Panc1 (cell line): ENCODE data around the gene GPX7. TPM values are rescaled to one million over a fixed set of nuclear protein-coding genes. Genes with fewer than 3 reads are reported as not detected.

Source experiments
- ATAC-seq: fragments of 200-7000 bp; cut with Tn5 transposase; 2 replicates; pipeline ENCODE4 v1.9.1; 2020; ENCODE audit warnings: mild to moderate bottlenecking, moderate library complexity
- BruUV-seq: library from RNA; stranded (reverse); fragments of 400-500 nt; replicated peaks from 2 replicates; lab custom pipeline; 2021; lab: Mats Ljungman, UMichigan
- CTCF ChIA-PET: fragments of 300-600 bp; sonication (Branson Sonifier 250); formaldehyde crosslinking; loops from one replicate; lab custom pipeline; 2022; ENCODE audit warnings: antibody characterized with exemption; lab: Charles Lee
- POLR2A ChIA-PET: fragments of 300-600 bp; sonication (Branson Sonifier 250); formaldehyde crosslinking; loops from one replicate; lab custom pipeline; 2022; ENCODE audit warnings: antibody characterized with exemption; lab: Charles Lee
- DNase-seq: peaks from one replicate; pipeline ENCODE4 v3.0.0-alpha.2; 2010; ENCODE audit warnings: low read depth, low spot score
- H3K27ac ChIP-seq: 2 replicates; pipeline ENCODE4 v1.5.1; 2011; ENCODE audit warnings: mild to moderate bottlenecking, low read length, inconsistent platforms
- H3K27me3 ChIP-seq: fragments of 200-500 bp; sonication (Bioruptor generic); 2 replicates; pipeline ENCODE4 v1.6.0; 2014; ENCODE audit warnings: low read length, inconsistent platforms; ENCODE audit not compliant: control insufficient read depth, insufficient read depth
- H3K36me3 ChIP-seq: fragments of 200-500 bp; sonication (Bioruptor generic); 2 replicates; pipeline ENCODE4 v1.5.1; 2014; ENCODE audit warnings: inconsistent platforms, mild to moderate bottlenecking, low read length, moderate library complexity; ENCODE audit not compliant: control insufficient read depth, insufficient read depth
- H3K4me1 ChIP-seq: 2 replicates; pipeline ENCODE4 v1.5.1; 2011; ENCODE audit warnings: inconsistent platforms, mild to moderate bottlenecking, low read length, moderate library complexity; ENCODE audit not compliant: control insufficient read depth, insufficient read depth
- H3K4me3 ChIP-seq, 2 experiments: 2 replicates each; pipeline ENCODE4 v1.5.1; 2011 to 2012; ENCODE audit warnings: low read depth in 2 of 2, low read length in 2 of 2, mild to moderate bottlenecking in 2 of 2, inconsistent platforms in 1 of 2, moderate library complexity in 1 of 2
- H3K9me3 ChIP-seq: fragments of 200-500 bp; sonication (Bioruptor generic); 2 replicates; pipeline ENCODE4 v1.5.1; 2014; ENCODE audit warnings: low read depth, mild to moderate bottlenecking, inconsistent platforms, low read length, moderate library complexity; ENCODE audit not compliant: control insufficient read depth, insufficient read depth
- POLR2AphosphoS5 ChIP-seq: IDR thresholded peaks from 2 replicates; pipeline ENCODE4 v1.6.1; 2012; ENCODE audit warnings: mild to moderate bottlenecking, low read depth, low read length, moderate library complexity
- SIN3A ChIP-seq: IDR thresholded peaks from 2 replicates; pipeline ENCODE4 v1.6.1; 2012; ENCODE audit warnings: low read depth, mild to moderate bottlenecking, low read length, moderate library complexity, borderline replicate concordance; ENCODE audit not compliant: insufficient read depth
- TCF7L2 ChIP-seq: IDR thresholded peaks from 2 replicates; pipeline ENCODE4 v1.6.1; 2011; ENCODE audit warnings: mild to moderate bottlenecking, low read depth, low read length, inconsistent platforms
- in situ Hi-C: cut with HindIII; loops from 2 replicates; pipeline ENCODE4 v1.10.0; 2016; ENCODE audit warnings: low sequenced_read_pairs, low pct_unique_long_range_greater_than_20kb
- intact Hi-C: fragments of 100-400 bp; cut with micrococcal nuclease; formaldehyde crosslinking; loops from one replicate; pipeline ENCODE4 v1.10.0; 2022; ENCODE audit not compliant: unreplicated experiment
- total RNA-seq: library from RNA; stranded (reverse); gene quantifications from one replicate; pipeline ENCODE4 v1.2.1, GENCODE V29; 2021; ENCODE audit not compliant: unreplicated experiment
- TF ChIP-seq, protein P1 (sequence below): fragments of 450-650 bp; IDR thresholded peaks from 2 replicates; pipeline ENCODE4 v1.5.1; 2017; ENCODE audit warnings: mild to moderate bottlenecking
- TF ChIP-seq, protein P2 (sequence below), 2 experiments: IDR thresholded peaks; 2 replicates each; pipeline ENCODE4 v1.6.1; 2011 to 2012; ENCODE audit warnings: low read depth in 2 of 2, control low read depth in 1 of 2, low read length in 1 of 2, mild to moderate bottlenecking in 1 of 2, moderate library complexity in 1 of 2; ENCODE audit not compliant: insufficient read depth in 1 of 2

Gene GPX7
- total RNA-seq, 1 experiment from 2014 or later: 11.2 TPM

DNA sequence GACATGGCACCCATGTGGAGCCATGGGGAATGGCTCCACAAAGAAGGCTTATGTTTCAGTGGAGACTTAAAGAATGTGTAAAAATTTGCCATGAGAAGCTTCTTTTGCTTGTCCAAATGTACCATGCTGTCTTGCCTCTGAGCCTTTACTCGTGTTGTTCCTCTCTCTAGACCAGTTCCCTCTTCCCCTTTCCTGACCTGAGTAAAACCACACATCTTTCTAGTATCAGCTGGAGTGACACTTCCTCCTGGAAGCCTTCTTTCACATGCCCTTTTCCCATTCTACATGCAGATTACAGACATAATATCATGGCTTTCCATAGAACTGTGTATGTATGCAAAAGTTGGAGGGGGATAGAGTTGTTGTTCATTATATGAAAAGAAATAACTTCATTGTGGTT, 13.6 kb upstream of the GPX7 start:
- intact Hi-C loops (no loop called here), in situ Hi-C loops (no loop called here)
- no TSS peak for BruUV-seq
- DNase-seq: no peak
- H3K4me1 ChIP-seq: no peaks in the 10 kb centered on the region
- no peak for ATAC-seq
- H3K27ac ChIP-seq: no peak overlapping the region
- H3K27me3 ChIP-seq: no peaks in the 10 kb centered on the region; the same call in 1 of the 2 replicates
- TF ChIP-seq, protein P1, sequence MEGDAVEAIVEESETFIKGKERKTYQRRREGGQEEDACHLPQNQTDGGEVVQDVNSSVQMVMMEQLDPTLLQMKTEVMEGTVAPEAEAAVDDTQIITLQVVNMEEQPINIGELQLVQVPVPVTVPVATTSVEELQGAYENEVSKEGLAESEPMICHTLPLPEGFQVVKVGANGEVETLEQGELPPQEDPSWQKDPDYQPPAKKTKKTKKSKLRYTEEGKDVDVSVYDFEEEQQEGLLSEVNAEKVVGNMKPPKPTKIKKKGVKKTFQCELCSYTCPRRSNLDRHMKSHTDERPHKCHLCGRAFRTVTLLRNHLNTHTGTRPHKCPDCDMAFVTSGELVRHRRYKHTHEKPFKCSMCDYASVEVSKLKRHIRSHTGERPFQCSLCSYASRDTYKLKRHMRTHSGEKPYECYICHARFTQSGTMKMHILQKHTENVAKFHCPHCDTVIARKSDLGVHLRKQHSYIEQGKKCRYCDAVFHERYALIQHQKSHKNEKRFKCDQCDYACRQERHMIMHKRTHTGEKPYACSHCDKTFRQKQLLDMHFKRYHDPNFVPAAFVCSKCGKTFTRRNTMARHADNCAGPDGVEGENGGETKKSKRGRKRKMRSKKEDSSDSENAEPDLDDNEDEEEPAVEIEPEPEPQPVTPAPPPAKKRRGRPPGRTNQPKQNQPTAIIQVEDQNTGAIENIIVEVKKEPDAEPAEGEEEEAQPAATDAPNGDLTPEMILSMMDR: no peak
- TF ChIP-seq, protein P2, sequence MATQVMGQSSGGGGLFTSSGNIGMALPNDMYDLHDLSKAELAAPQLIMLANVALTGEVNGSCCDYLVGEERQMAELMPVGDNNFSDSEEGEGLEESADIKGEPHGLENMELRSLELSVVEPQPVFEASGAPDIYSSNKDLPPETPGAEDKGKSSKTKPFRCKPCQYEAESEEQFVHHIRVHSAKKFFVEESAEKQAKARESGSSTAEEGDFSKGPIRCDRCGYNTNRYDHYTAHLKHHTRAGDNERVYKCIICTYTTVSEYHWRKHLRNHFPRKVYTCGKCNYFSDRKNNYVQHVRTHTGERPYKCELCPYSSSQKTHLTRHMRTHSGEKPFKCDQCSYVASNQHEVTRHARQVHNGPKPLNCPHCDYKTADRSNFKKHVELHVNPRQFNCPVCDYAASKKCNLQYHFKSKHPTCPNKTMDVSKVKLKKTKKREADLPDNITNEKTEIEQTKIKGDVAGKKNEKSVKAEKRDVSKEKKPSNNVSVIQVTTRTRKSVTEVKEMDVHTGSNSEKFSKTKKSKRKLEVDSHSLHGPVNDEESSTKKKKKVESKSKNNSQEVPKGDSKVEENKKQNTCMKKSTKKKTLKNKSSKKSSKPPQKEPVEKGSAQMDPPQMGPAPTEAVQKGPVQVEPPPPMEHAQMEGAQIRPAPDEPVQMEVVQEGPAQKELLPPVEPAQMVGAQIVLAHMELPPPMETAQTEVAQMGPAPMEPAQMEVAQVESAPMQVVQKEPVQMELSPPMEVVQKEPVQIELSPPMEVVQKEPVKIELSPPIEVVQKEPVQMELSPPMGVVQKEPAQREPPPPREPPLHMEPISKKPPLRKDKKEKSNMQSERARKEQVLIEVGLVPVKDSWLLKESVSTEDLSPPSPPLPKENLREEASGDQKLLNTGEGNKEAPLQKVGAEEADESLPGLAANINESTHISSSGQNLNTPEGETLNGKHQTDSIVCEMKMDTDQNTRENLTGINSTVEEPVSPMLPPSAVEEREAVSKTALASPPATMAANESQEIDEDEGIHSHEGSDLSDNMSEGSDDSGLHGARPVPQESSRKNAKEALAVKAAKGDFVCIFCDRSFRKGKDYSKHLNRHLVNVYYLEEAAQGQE (IDR thresholded peaks at IDR 0.05; ENCODE audit: insufficient read depth in 1 of 2, low read depth in 2 of 2, low read length in 1 of 2): no peak
- TF ChIP-seq POLR2AphosphoS5 (no peak), SIN3A (no peak), TCF7L2 (no peak)
- no peak overlapping the region for H3K4me3 ChIP-seq
- H3K36me3 ChIP-seq: no peaks in the 10 kb centered on the region
- ChIA-PET POLR2A (no interaction called here), CTCF (no interaction called here)
- no peaks in the 10 kb centered on the region for H3K9me3 ChIP-seq

DNA sequence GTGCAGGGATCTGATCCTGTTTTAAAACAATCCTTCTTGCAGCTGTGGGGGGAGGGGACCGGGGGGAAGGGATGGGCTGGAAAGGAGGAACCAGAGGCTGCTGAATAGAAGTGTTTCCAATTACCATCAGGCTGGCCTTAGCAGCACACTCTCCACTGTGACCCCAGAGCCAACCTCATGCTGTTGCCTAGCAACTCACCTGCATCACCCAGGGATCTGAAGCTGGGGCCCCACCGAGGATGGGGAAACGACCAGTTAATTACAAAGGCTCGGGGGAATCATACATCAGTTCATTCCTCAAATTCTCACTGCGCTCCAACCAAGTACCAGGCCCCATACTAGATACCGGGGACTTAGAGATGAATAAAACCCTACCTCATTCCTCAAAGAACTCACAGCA, 11.9 kb upstream of the GPX7 start:
- H3K36me3 ChIP-seq: no peaks in the 10 kb centered on the region
- TF ChIP-seq POLR2AphosphoS5 (no peak), TCF7L2 (no peak), SIN3A (no peak)
- TF ChIP-seq, protein P1: no peak
- TF ChIP-seq, protein P2 (IDR thresholded peaks at IDR 0.05; ENCODE audit: insufficient read depth in 1 of 2, low read depth in 2 of 2, low read length in 1 of 2): no peak
- DNase-seq: no peak
- POLR2A ChIA-PET: no interaction called here
- no peak for ATAC-seq
- no peaks in the 10 kb centered on the region for H3K9me3 ChIP-seq
- no peak overlapping the region for H3K4me3 ChIP-seq
- no peaks in the 10 kb centered on the region; the same call in 1 of the 2 replicates for H3K27me3 ChIP-seq
- no peaks in the 10 kb centered on the region for H3K4me1 ChIP-seq
- BruUV-seq: no TSS peak
- H3K27ac ChIP-seq: no peak overlapping the region
- in situ Hi-C loops: no loop called here
- CTCF ChIA-PET: no interaction called here
- intact Hi-C loops: no loop called here
